HepG2 (cell line): Measurements from ENCODE around the gene ALDH3A2. TPM values are rescaled to one million over a fixed set of nuclear protein-coding genes. Genes with fewer than 3 reads are reported as not detected.

Source experiments
- ADNP ChIP-seq: sonication (generic); formaldehyde crosslinking; IDR thresholded peaks from 2 replicates; pipeline ENCODE4 v1.4.0; 2020; ENCODE audit warnings: missing genetic modification reagents
- DDIT3 ChIP-seq: sonication (generic); formaldehyde crosslinking; IDR thresholded peaks from 2 replicates; pipeline ENCODE4 v1.4.0; 2020; ENCODE audit warnings: mild to moderate bottlenecking, missing genetic modification reagents
- ETV6 ChIP-seq: sonication (generic); formaldehyde crosslinking; conservative IDR thresholded peaks from 2 replicates; pipeline ENCODE4 v1.4.0; 2020; ENCODE audit warnings: missing genetic modification reagents
- HNF1A ChIP-seq, 2 experiments: sonication (generic) in 1 of 2; formaldehyde crosslinking in 1 of 2; IDR thresholded peaks; 2 replicates each; pipeline versions ENCODE4 v1.4.0 to v1.6.1; 2016 to 2020; ENCODE audit warnings: borderline replicate concordance in 1 of 2, low read depth in 1 of 2, mild to moderate bottlenecking in 1 of 2, missing genetic modification reagents in 1 of 2
- NFKB2 ChIP-seq: sonication (generic); formaldehyde crosslinking; IDR thresholded peaks from 2 replicates; pipeline ENCODE4 v1.4.0; 2020; ENCODE audit warnings: missing genetic modification reagents, borderline replicate concordance
- PHB2 ChIP-seq: fragments of 450-650 bp; IDR thresholded peaks from 2 replicates; pipeline ENCODE4 v1.6.1; 2018; ENCODE audit not compliant: partially characterized antibody
- REST ChIP-seq, 2 experiments: IDR thresholded peaks; 2 replicates each; pipeline ENCODE4 v1.6.1; 2011 to 2012; ENCODE audit warnings: low read length in 2 of 2, borderline replicate concordance in 1 of 2, low read depth in 1 of 2, mild to moderate bottlenecking in 1 of 2, moderate library complexity in 1 of 2
- SP2 ChIP-seq: sonication (generic); formaldehyde crosslinking; IDR thresholded peaks from 2 replicates; pipeline ENCODE4 v1.5.1; 2020; ENCODE audit warnings: mild to moderate bottlenecking, missing genetic modification reagents
- STAT6 ChIP-seq: sonication (generic); formaldehyde crosslinking; IDR thresholded peaks from 2 replicates; pipeline ENCODE4 v1.4.0; 2020; ENCODE audit warnings: missing genetic modification reagents, mild to moderate bottlenecking, borderline replicate concordance
- ZKSCAN8 ChIP-seq: IDR thresholded peaks from 2 replicates; pipeline ENCODE4 v1.6.1; 2016; ENCODE audit warnings: borderline replicate concordance, missing genetic modification reagents, missing compliant biosample characterization
- ZNF12 ChIP-seq: sonication (generic); formaldehyde crosslinking; IDR thresholded peaks from 2 replicates; pipeline ENCODE4 v1.5.0; 2020; ENCODE audit warnings: missing genetic modification reagents
- ZNF205 ChIP-seq: IDR thresholded peaks from 2 replicates; pipeline ENCODE4 v1.6.1; 2018; ENCODE audit warnings: missing biosample characterization, missing genetic modification reagents
- ZNF292 ChIP-seq: sonication (generic); formaldehyde crosslinking; IDR thresholded peaks from 2 replicates; pipeline ENCODE4 v1.8.1; 2022; ENCODE audit warnings: mild to moderate bottlenecking, low read depth, missing genetic modification reagents, borderline replicate concordance
- ZNF484 ChIP-seq: sonication (generic); formaldehyde crosslinking; IDR thresholded peaks from 2 replicates; pipeline ENCODE4 v1.5.1; 2020; ENCODE audit warnings: mild to moderate bottlenecking, low read depth, missing genetic modification reagents, borderline replicate concordance
- ZNF501 ChIP-seq: sonication (generic); formaldehyde crosslinking; IDR thresholded peaks from 2 replicates; pipeline ENCODE4 v1.5.1; 2020; ENCODE audit warnings: mild to moderate bottlenecking, moderate library complexity, missing genetic modification reagents
- ZNF678 ChIP-seq: sonication (generic); formaldehyde crosslinking; IDR thresholded peaks from 2 replicates; pipeline ENCODE4 v1.4.0; 2020; ENCODE audit warnings: mild to moderate bottlenecking, missing genetic modification reagents
- ZNF709 ChIP-seq: sonication (generic); formaldehyde crosslinking; IDR thresholded peaks from 2 replicates; pipeline ENCODE4 v1.5.0; 2020; ENCODE audit warnings: mild to moderate bottlenecking, missing genetic modification reagents
- polyA plus RNA-seq, 8 experiments: library from polyadenylated mRNA; depleted of rRNA in 3 of 8; stranded (reverse) in 7 of 8; unstranded in 1 of 8; fragments of >200 nt; fragmentation: Illumina TruSeq in 4 of 8; extraction: Trizol in 4 of 8; gene quantifications; 2 replicates each; pipeline versions ENCODE4 v1.2.1 to v1.2.3, GENCODE V29; 2011 to 2016; ENCODE audit warnings: low read depth in 4 of 8, missing spikeins in 1 of 8, mixed read lengths in 1 of 8; ENCODE audit not compliant: insufficient read depth in 1 of 8
- total RNA-seq, 5 experiments: library from RNA; depleted of rRNA; stranded (reverse); fragments of >200 nt; fragmentation: Illumina TruSeq; extraction: Trizol; gene quantifications; 2 replicates each; pipeline ENCODE4 v1.2.3, GENCODE V29; 2016; ENCODE audit warnings: low read depth in 1 of 5

Gene ALDH3A2
- total and polyA plus RNA-seq, 2 of the 13 experiments (the other 11 are each of a cell fraction or from before 2014, with no cell fraction given) = 80.8 to 180 TPM

GRCh38 chr17:19672009-19672750 lies 23.6 kb downstream of the ALDH3A2 start (continued):
- no peak for TF ChIP-seq NFKB2 (CRISPR knock-in tag)
- TF ChIP-seq ZKSCAN8 (CRISPR knock-in tag) = peak; percentile 33; the same call in 1 of the 2 replicates
- no peak; the same call in 1 of the 2 replicates for TF ChIP-seq HNF1A (IDR thresholded peaks at IDR 0.05; ENCODE audit: low read depth)
- peak; percentile 77; the same call in 1 of the 2 replicates for TF ChIP-seq HNF1A (CRISPR knock-in tag; IDR thresholded peaks at IDR 0.05; ENCODE audit: borderline replicate concordance)
- TF ChIP-seq ZNF205 (CRISPR knock-in tag) = no peak
- TF ChIP-seq ETV6 (CRISPR knock-in tag) = no peak
- peak; percentile 53; the same call in 1 of the 2 replicates for TF ChIP-seq ZNF292 (CRISPR knock-in tag)
- TF ChIP-seq STAT6 = no peak
- no peak for TF ChIP-seq SP2 (CRISPR knock-in tag)
- TF ChIP-seq ZNF709 = no peak
- no peak for TF ChIP-seq ZNF12 (CRISPR knock-in tag)
- no peak; a peak in 1 of 4 replicates for TF ChIP-seq REST (IDR thresholded peaks at IDR 0.05; ENCODE audit: borderline replicate concordance in 1 of 2, low read depth in 1 of 2, low read length in 2 of 2)
- no peak for TF ChIP-seq ZNF501
- no peak for TF ChIP-seq ZNF678 (CRISPR knock-in tag)
- no peak for TF ChIP-seq ADNP (CRISPR knock-in tag)
- TF ChIP-seq PHB2 = no peak
- TF ChIP-seq DDIT3 = no peak
- TF ChIP-seq ZNF484 (CRISPR knock-in tag) = no peak
